Tibial artery (tissue), 4 donors: ENCODE data around the gene NIFK.

ENCODE experiments used
- DNase-seq, 2 donors: peaks; one replicate each; pipeline ENCODE4 v3.0.0-alpha.2; 2019
- H3K27ac ChIP-seq, 2 donors: fragments of 200-600 bp; sonication (generic) in 1 of 2; 1 replicate in 1 of 2; 2 replicates in 1 of 2; pipeline ENCODE4 v1.5.1; 2018 to 2019; ENCODE audit warnings: mild to moderate bottlenecking in 1 of 2
- H3K27me3 ChIP-seq, 2 donors: fragments of 200-600 bp; sonication (generic) in 1 of 2; one replicate each; pipeline versions ENCODE4 v1.5.1 to v1.6.0; 2016 to 2019
- H3K36me3 ChIP-seq, 3 donors: fragments of 200-600 bp; sonication (generic) in 2 of 3; one replicate each; pipeline ENCODE4 v1.5.1; 2016 to 2019; ENCODE audit warnings: mild to moderate bottlenecking in 2 of 3
- H3K4me1 ChIP-seq, 4 donors: fragments of 200-600 bp; sonication (generic) in 2 of 4; 1 replicate in 3 of 4; 2 replicates in 1 of 4; pipeline ENCODE4 v1.5.1; 2016 to 2019
- H3K4me3 ChIP-seq, 2 donors: fragments of 200-600 bp; sonication (generic) in 1 of 2; 1 replicate in 1 of 2; 2 replicates in 1 of 2; pipeline ENCODE4 v1.5.1; 2018 to 2019; ENCODE audit warnings: mild to moderate bottlenecking in 2 of 2
- H3K9me3 ChIP-seq, 3 donors: fragments of 200-600 bp; sonication (generic) in 1 of 3; one replicate each; pipeline ENCODE4 v1.5.1; 2016 to 2019
- intact Hi-C: fragments of 100-400 bp; cut with DNase I; formaldehyde crosslinking; loops from one replicate; pipeline ENCODE4 v1.15.0; 2023; ENCODE audit warnings: low total_unique reads
- TF ChIP-seq, protein P1 (sequence below), 2 experiments: fragments of 200-600 bp in 1 of 2; fragments of 450-650 bp in 1 of 2; IDR thresholded peaks; one replicate each; pipeline ENCODE4 v1.5.1; 2017 to 2019; ENCODE audit warnings: antibody characterized with exemption in 2 of 2, mild to moderate bottlenecking in 1 of 2, moderate library complexity in 1 of 2

The NIFK gene

DNA sequence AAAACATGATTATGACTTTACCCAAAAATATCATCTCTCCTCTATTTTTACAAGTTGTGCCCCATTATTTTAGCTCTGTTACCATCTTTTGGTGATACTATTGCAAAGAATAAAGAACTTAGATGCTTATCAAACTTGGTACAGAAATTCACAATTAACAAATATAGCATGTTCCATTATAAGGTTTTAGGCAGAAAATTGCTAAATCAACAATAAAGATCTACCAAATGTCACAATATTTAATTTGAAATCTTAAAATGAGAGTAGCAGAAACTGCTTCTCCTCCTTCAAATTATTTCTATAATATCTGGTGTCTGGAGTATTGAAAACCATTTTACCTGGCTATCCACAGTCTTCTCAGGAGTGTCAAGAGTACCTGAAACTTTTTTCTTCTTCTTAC lies 8.7 kb downstream of the NIFK start:
- Histone ChIP-seq H3K4me3 (no peak overlapping the region), H3K9me3 (no peaks in the 10 kb centered on the region), H3K27me3 (no peaks in the 10 kb centered on the region), H3K4me1 (no peaks in the 10 kb centered on the region), H3K27ac (no peak overlapping the region), H3K36me3 (peaks cover 54 to 79% (median 58%) of the 10 kb centered on the region in 3 donors)
- TF ChIP-seq, protein P1, sequence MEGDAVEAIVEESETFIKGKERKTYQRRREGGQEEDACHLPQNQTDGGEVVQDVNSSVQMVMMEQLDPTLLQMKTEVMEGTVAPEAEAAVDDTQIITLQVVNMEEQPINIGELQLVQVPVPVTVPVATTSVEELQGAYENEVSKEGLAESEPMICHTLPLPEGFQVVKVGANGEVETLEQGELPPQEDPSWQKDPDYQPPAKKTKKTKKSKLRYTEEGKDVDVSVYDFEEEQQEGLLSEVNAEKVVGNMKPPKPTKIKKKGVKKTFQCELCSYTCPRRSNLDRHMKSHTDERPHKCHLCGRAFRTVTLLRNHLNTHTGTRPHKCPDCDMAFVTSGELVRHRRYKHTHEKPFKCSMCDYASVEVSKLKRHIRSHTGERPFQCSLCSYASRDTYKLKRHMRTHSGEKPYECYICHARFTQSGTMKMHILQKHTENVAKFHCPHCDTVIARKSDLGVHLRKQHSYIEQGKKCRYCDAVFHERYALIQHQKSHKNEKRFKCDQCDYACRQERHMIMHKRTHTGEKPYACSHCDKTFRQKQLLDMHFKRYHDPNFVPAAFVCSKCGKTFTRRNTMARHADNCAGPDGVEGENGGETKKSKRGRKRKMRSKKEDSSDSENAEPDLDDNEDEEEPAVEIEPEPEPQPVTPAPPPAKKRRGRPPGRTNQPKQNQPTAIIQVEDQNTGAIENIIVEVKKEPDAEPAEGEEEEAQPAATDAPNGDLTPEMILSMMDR (IDR thresholded peaks at IDR 0.05): no peak
- intact Hi-C loops: no loop called here
- no peak for DNase-seq

DNA sequence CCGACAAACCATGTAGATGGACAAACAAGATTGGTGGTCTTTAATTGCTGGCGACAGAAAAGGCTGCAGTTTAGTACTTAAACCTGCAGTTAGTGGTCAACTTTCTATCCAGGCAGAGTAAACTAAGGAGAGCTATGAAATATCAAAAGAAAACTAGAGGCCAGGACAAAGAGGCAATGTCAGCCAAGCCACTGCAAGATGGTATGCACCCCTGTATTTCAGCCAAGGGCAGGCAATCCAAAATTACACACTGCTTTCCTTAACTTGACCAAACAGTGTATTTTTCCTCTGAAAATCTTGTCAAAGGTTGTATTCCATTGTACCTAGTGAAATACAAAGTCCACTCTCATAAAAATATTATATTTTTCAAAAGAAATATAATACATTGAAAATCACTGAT lies 9.3 kb downstream of the NIFK start:
- Histone ChIP-seq H3K4me1 (peaks cover 0 to 4% (median 0%) of the 10 kb centered on the region in 4 donors), H3K36me3 (peaks cover 48 to 73% (median 53%) of the 10 kb centered on the region in 3 donors), H3K9me3 (no peaks in the 10 kb centered on the region), H3K27ac (no peak overlapping the region), H3K27me3 (no peaks in the 10 kb centered on the region), H3K4me3 (no peak overlapping the region)
- TF ChIP-seq, protein P1 (IDR thresholded peaks at IDR 0.05): no peak
- intact Hi-C loops: no loop called here
- no peak for DNase-seq

DNA sequence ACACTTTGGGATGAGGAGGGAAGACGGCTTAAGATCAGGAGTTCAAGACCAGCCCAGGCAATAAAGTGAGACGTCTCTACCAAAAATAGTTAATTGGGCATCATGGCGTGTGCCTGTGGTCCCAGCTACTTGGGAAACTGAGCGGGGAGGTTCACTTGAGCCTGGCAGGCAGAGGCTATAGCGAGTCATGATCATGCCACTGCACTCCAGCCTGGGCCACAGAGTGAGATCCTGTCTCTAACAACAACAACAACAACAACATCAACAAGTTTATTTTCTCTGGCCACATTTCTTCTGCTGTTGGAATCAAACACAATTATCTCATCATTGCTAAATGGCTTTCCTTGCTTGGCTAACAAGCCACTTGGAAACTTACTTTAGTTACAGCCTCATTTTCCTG lies 13.4 kb downstream of the NIFK start:
- Histone ChIP-seq H3K4me3 (no peak overlapping the region), H3K27me3 (no peaks in the 10 kb centered on the region), H3K4me1 (peaks cover 0 to 15% (median 2%) of the 10 kb centered on the region in 4 donors), H3K27ac (peak overlapping the region in 1 of 2 donors; percentile 5), H3K36me3 (peaks cover 13 to 33% (median 18%) of the 10 kb centered on the region in 3 donors), H3K9me3 (no peaks in the 10 kb centered on the region)
- peak in 1 of 2 donors; percentile 13 for DNase-seq
- TF ChIP-seq, protein P1 (IDR thresholded peaks at IDR 0.05): no peak
- intact Hi-C loops: no loop called here

DNA sequence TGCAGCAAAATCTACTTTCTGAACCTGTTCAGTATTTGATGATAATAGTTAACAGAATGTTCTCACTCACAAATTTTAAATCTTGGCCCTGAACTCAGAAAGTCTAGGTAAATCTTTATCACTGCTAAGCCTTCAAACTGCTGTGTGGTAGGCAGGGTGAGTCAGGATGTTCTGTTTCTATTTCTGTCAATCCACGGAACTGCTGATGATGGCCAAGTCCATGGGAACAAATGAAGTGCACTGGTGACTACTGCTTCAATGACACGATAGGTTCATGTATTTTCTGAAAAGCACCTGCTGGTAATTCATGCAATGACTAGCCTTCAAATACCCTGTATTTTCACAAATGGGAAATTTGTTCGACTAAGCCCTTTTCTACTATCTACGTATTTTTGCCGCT lies 14.2 kb downstream of the NIFK start:
- Histone ChIP-seq H3K36me3 (peaks cover 5 to 25% (median 10%) of the 10 kb centered on the region in 3 donors), H3K27ac (peak overlapping the region; percentile 16 to 57), H3K4me1 (peaks cover 0 to 15% (median 2%) of the 10 kb centered on the region in 4 donors), H3K4me3 (no peak overlapping the region), H3K9me3 (no peaks in the 10 kb centered on the region), H3K27me3 (no peaks in the 10 kb centered on the region)
- intact Hi-C loops: no loop called here
- DNase-seq: peak in 1 of 2 donors; percentile 19
- TF ChIP-seq, protein P1 (IDR thresholded peaks at IDR 0.05): no peak

DNA sequence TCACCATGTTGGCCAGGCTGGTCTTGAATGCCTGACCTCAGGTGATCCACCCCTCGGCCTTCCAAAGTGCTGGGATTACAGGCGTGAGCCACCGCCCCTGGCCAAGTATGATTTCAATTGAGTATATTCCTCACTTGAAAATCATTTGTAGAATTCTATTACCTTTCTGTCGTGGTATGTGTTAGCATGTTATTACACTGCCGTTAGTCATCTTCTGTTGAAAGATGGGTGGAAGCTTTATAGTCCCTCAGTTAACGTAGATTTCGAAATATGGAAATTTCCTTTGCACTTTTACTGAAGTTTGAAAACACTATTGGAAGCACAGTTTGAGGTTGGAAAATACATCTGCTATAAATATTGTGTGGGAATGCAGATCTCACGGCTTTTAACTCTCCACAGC lies 14.7 kb downstream of the NIFK start:
- H3K9me3 ChIP-seq: no peaks in the 10 kb centered on the region
- intact Hi-C loops: no loop called here
- H3K4me1 ChIP-seq: peaks cover 0 to 15% (median 2%) of the 10 kb centered on the region in 4 donors
- peaks cover 0 to 20% (median 4%) of the 10 kb centered on the region in 3 donors for H3K36me3 ChIP-seq
- H3K4me3 ChIP-seq: no peak overlapping the region
- DNase-seq: peak in 1 of 2 donors; percentile 25
- no peaks in the 10 kb centered on the region for H3K27me3 ChIP-seq
- TF ChIP-seq, protein P1 (IDR thresholded peaks at IDR 0.05): no peak
- H3K27ac ChIP-seq: peak overlapping the region; percentile 16 to 57

DNA sequence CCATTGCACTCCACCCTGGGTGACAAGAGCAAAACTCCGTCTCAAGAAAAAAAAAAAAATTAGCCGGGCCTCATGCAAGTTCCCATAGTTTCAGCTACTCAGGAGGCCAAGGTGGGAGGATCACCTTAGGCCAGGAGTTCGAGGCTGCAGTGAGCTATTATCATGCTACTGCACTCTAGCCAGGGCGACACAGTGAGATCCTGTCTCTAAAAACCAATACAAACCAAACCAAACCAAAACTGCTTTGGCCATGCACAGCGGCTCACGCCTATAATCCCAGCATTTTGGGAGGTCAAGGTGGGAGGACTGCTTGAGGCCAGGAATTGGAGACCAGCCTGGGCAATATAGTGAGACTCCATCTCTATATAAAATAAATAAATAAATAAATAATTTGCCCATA lies 19.1 kb downstream of the NIFK start:
- H3K36me3 ChIP-seq: no peaks in the 10 kb centered on the region

More for the DNA sequence above, 19.1 kb downstream of the NIFK start:
- H3K4me1 ChIP-seq: peaks cover 0 to 12% (median 2%) of the 10 kb centered on the region in 4 donors
- no peak overlapping the region for H3K4me3 ChIP-seq
- no peaks in the 10 kb centered on the region for H3K27me3 ChIP-seq
- no peaks in the 10 kb centered on the region for H3K9me3 ChIP-seq
- peak in 1 of 2 donors; percentile 31 for DNase-seq
- TF ChIP-seq, protein P1 (IDR thresholded peaks at IDR 0.05): no peak
- intact Hi-C loops: loop anchor here (5.0 kb wide), 2 partner anchors 185 to 310 kb away; partner anchors contain the start of gene RNU4ATAC
- no peak overlapping the region for H3K27ac ChIP-seq
